HG02763 (cell line): ENCODE data around the gene CNTNAP2.

Experiments used
- ATAC-seq: cut with Tn5 transposase; IDR thresholded peaks from one replicate; pipeline ENCODE4 v1.9.1; 2021; ENCODE audit warnings: mild to moderate bottlenecking, moderate library complexity; ENCODE audit not compliant: unreplicated experiment

The CNTNAP2 gene

GRCh38 chr7:148108381-148108780, 1991.8 kb downstream of the CNTNAP2 start:
- no peak for ATAC-seq

GRCh38 chr7:148110097-148110868, 1993.7 kb downstream of the CNTNAP2 start:
- ATAC-seq, result no peak

GRCh38 chr7:148114804-148115203, 1998.2 kb downstream of the CNTNAP2 start:
- no peak for ATAC-seq

DNA sequence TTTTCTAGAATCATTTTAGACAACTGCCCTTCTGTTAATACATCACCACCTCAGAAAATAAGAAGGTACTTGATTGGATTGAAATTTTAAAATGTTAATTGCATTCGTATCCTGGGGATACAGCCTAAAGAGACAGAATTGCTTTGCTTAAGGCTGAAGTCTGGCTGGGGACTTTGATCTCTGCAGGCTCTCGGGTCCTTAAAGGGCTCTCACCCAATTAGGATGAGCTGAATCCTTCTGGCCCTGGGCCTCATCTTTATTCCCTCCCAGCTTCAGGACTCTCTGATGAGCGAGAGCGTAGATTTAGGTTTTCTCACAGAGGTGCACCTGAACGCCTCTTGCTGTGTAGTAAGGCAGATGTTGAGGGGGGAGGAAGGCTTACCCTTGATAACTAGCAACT, 1998.7 kb downstream of the CNTNAP2 start:
- no peak for ATAC-seq

- no peak for ATAC-seq
Observed at GRCh38 chr7:148116195-148116594, 1999.6 kb downstream of the CNTNAP2 start.

GRCh38 chr7:148116829-148117403, 2000.3 kb downstream of the CNTNAP2 start:
- no peak for ATAC-seq

- no peak for ATAC-seq
Observed at GRCh38 chr7:148118371-148118770, 2001.8 kb downstream of the CNTNAP2 start.

DNA sequence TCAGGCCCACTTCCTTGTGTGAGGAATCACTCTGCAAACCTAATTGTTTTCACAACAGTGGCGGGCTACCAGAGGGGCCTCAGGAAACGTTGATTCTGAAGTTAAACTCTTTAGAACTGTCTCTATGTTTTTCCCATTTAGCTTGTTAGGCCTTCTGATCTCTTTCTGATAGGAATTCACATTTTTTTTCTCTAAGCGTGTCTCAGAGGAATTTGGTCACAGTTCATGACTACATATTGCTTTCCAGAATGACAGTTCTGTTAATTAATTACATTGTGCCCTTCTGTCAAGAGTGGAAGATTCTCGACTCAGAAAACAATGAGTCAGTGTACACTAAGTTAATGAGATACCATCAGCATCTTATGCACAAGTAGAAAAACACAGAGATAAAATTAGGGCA, 2004.8 kb downstream of the CNTNAP2 start:
- ATAC-seq, result no peak

DNA sequence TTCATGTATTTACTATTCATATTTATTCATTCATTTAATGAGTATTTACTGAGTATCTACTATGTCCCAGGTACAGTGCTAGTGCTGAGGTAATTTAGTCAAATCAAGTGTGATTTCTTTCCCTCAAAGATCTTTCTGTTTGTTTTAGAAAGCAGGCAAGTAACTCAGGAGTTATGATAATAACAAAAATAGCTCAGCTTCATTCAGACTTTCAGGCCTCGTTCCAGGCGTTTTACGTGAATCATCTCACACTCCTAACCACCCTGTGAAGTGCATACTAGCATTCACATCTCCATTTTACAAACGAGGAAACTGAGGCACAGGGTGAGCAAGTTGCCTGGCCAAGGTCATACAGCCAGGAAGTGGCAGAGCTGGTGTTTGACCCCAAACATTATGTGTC, 2005.2 kb downstream of the CNTNAP2 start:
- ATAC-seq, result no peak

DNA sequence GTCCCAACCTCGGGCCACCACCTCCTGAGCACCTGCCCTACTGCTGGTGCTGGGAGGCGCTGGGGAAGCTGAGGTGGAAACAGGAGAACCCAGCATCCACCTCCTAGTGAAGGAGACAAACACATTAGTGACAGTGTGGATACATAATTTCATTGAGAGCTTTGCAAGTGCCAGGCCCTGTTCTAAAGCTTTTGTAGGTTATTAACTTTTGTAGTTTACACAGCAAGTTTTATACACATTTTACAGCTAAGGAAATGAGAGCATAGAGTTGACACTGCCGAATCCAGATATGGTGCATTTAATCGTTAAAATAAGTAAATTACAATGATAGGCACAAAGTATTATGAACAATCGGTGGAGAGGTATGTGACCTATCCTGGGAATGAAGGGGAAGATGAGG, 2007.9 kb downstream of the CNTNAP2 start:
- ATAC-seq, result no peak

DNA sequence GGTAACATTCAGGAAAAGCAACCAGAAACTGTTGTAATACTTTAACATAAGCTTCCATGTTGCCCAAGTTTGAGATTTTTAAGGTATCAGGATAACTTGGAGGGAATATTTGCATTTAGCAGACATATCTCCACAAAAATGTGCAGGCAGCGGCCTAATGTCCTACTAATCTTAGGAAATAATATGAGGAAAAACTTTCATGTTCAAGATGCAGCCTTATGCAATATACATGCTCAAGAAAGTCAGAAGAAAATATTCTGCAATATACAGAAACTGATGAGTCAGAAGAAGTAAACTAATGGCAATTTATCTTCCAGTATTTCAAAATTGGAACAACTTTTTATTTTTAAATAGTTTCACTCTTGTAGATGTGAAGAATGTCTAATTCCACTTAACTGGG, 2010.8 kb downstream of the CNTNAP2 start:
- ATAC-seq, result no peak

- no peak for ATAC-seq
Observed at GRCh38 chr7:148129023-148129422, 2012.4 kb downstream of the CNTNAP2 start.

- ATAC-seq, result no peak
Observed at GRCh38 chr7:148135116-148135515, 2018.5 kb downstream of the CNTNAP2 start.

DNA sequence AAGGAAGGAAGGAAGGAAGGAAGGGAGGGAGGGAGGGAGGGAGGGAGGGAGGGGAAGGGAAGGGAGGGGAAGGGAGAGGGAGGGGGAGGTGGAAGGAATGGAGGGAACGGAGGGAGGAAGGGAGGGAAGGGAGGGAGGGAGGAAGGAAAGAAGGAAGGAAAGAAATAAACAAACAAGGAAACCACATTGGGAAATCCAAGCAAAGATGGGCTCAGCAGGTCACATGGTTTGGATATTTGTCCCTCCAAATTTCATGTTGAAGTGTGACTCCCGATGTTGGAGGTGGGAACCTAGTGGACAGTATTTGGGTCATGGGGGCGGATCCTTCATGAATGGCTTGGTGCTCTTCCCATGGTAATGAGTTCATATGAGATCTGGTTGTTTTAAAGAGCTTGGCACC, 2019.4 kb downstream of the CNTNAP2 start:
- ATAC-seq, result no peak

GRCh38 chr7:148142660-148143248, 2026.2 kb downstream of the CNTNAP2 start:
- no peak for ATAC-seq

DNA sequence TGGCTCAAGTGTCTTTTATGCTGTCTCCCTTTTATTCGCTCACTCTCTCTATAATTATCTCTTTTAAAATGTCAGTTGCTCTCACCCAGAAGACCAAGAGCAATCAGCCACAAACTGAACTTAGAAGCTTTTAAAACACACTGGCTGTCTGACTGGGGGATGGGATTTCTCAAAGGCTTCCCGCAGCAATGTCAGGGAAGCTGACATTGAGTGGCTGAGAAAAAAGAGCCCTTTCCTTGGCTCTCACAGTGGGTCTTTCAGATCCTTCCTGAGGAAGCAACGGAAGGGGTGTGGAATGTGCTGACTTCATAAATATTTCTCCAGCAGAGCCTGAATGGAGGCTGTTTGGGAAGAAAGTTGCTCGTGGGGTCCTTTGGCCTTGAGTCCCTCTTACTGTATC, 2028.2 kb downstream of the CNTNAP2 start:
- no peak for ATAC-seq

DNA sequence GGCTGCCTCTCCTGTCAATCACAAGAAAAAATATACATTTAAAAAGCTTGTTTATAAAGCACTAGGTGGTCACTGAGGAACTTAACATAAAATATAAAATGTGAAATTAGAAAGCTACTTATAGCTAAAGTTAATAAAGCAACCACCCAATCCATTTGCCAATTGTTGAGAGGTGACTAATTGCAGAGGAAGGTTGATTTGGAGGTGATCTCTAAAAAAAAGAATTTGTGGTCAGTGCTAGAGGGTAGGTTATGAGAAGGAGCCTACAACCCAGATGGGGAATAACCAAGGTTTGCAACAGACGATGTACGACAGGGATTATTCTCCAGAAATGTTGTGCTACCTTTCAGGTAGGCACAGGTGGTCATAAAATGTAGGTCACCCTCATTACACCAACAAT, 2029.7 kb downstream of the CNTNAP2 start:
- ATAC-seq, result no peak

DNA sequence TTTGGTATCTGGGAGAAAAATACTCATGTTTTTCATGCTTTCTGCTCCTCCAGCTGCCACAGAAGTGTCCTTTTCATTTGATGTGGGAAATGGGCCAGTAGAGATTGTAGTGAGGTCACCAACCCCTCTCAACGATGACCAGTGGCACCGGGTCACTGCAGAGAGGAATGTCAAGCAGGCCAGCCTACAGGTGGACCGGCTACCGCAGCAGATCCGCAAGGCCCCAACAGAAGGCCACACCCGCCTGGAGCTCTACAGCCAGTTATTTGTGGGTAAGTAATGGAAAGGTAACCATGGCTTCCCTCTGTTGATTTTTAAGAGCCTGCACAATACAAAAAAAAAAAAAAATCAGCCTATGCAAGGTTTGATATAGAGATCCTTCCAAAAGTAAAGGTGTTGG, 2030.8 kb downstream of the CNTNAP2 start:
- no peak for ATAC-seq

DNA sequence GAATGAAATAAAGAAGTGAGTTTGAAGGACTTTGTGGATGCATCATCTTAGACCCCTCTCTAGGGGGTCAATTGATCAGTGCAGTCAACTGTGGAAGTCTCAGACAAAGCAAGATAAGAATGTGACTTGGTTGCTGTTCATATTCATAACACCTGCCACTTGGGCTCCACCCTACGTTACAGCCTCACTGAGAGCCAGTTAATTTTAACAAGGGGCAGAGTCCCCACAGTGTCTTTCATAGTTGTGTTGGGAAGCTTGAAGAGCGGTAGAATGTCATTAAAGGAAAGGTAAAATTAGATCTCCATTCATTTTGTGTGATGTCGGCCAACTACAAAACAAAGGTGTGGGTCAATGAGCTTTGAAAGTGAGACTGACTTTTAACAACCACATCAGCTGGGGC, 2031.9 kb downstream of the CNTNAP2 start:
- no peak for ATAC-seq

GRCh38 chr7:148149730-148150129, 2033.1 kb downstream of the CNTNAP2 start:
- no peak for ATAC-seq

- ATAC-seq, result no peak
Observed at GRCh38 chr7:148151778-148152177, 2035.2 kb downstream of the CNTNAP2 start.

DNA sequence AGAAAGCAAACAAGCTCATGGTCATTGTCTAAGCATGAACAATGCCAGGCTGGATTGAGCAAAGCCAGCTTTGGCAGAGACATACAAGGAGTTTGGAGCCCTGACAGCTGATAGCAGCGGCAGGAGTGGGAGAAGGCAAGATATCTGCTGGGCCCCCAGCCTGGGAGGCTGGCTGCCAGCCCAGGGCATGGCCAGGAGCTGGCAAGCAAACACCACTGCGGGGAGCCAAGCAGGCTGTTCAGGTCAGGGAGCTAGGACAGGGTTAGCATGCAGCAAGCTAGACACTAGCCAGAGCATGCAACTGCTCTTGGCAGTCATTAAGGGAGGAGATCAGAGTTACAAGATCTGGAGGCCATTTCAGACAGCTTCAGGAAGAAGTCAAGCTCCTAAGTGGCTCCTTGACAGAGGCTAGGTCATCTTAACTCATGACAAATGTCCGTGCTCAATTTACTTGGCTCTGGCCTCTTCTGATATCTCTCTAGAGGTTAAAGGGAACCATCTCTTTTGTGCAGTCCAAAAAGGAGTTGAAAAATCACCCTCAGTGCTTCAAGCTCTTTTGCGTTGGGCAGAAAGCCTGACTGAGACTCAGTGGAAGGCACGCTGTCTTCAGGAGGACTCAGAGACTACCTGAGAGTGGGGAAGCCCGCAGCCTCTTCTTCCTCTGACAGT, 2037.1 kb downstream of the CNTNAP2 start:
- ATAC-seq, result no peak
